Thymus (tissue), 11 donors: ENCODE results near the gene ABHD12. TPM values are rescaled to one million over a fixed set of nuclear protein-coding genes. Genes with fewer than 3 reads are reported as not detected.

Experiments used
- DNase-seq, 9 donors: peaks; one replicate each; pipeline ENCODE4 v3.0.0-alpha.2; 2013; ENCODE audit warnings: low spot score in 9 of 9, low read depth in 6 of 9, missing footprints in 1 of 9
- H3K27ac ChIP-seq, 2 donors: one replicate each; pipeline ENCODE4 v1.5.1; 2013; ENCODE audit warnings: control low read depth in 1 of 2, low read depth in 1 of 2, low read length in 1 of 2, mild to moderate bottlenecking in 1 of 2, moderate library complexity in 1 of 2
- H3K27me3 ChIP-seq, 2 donors: one replicate each; pipeline ENCODE4 v1.5.1; 2013; ENCODE audit warnings: low read length in 1 of 2; ENCODE audit not compliant: control insufficient read depth in 2 of 2, insufficient read depth in 1 of 2
- H3K36me3 ChIP-seq, 2 donors: one replicate each; pipeline ENCODE4 v1.5.1; 2013; ENCODE audit warnings: low read length in 1 of 2, mild to moderate bottlenecking in 1 of 2, moderate library complexity in 1 of 2; ENCODE audit not compliant: control insufficient read depth in 2 of 2, insufficient read depth in 2 of 2
- H3K4me1 ChIP-seq, 2 donors: one replicate each; pipeline ENCODE4 v1.5.1; 2013; ENCODE audit warnings: low read length in 2 of 2; ENCODE audit not compliant: control insufficient read depth in 2 of 2, insufficient read depth in 2 of 2
- H3K4me3 ChIP-seq, 2 donors: one replicate each; pipeline ENCODE4 v1.5.1; 2013; ENCODE audit warnings: low read length in 2 of 2, control low read depth in 1 of 2, mild to moderate bottlenecking in 1 of 2
- H3K9me3 ChIP-seq, 2 donors: one replicate each; pipeline ENCODE4 v1.5.1; 2013; ENCODE audit warnings: low read length in 1 of 2, mild to moderate bottlenecking in 1 of 2; ENCODE audit not compliant: control insufficient read depth in 2 of 2, insufficient read depth in 1 of 2
- WGBS: extraction: QIAGEN DNeasy Blood & Tissue Kit; methylation state at CpG from one replicate; pipeline ENCODE4 v1.1.7; 2013; 5-methylcytosine and 5-hydroxymethylcytosine counted together
- polyA plus RNA-seq: library from polyadenylated mRNA; stranded (reverse); fragments of 200-250 nt; gene quantifications from one replicate; pipeline ENCODE4 v1.2.3, GENCODE V29; 2013
- total RNA-seq: library from RNA; stranded (reverse); fragments of 120-200 nt; gene quantifications from one replicate; pipeline ENCODE4 v1.2.4, GENCODE V29; 2013
- donor health status: healthy.

Gene ABHD12
- total and polyA plus RNA-seq, 2 donors: 16.5 to 28.8 TPM

- no peak overlapping the region for H3K4me3 ChIP-seq
- WGBS: 97% methylated on average over 4 of the region's 4 CpGs
- peaks cover 0 to 20% of the 10 kb centered on the region in 2 donors for H3K4me1 ChIP-seq
- H3K27ac ChIP-seq: no peak overlapping the region
- no peaks in the 10 kb centered on the region for H3K27me3 ChIP-seq
- DNase-seq: no peak
- peaks cover 16 to 31% of the 10 kb centered on the region in 2 donors for H3K36me3 ChIP-seq
- H3K9me3 ChIP-seq: no peaks in the 10 kb centered on the region
These were observed 68.6 kb downstream of the ABHD12 start for GRCh38 chr20:25321991-25322390.

- over 99% methylated on average over 5 of the region's 5 CpGs for WGBS
These were observed 69.3 kb downstream of the ABHD12 start for GRCh38 chr20:25321262-25321831.

DNA sequence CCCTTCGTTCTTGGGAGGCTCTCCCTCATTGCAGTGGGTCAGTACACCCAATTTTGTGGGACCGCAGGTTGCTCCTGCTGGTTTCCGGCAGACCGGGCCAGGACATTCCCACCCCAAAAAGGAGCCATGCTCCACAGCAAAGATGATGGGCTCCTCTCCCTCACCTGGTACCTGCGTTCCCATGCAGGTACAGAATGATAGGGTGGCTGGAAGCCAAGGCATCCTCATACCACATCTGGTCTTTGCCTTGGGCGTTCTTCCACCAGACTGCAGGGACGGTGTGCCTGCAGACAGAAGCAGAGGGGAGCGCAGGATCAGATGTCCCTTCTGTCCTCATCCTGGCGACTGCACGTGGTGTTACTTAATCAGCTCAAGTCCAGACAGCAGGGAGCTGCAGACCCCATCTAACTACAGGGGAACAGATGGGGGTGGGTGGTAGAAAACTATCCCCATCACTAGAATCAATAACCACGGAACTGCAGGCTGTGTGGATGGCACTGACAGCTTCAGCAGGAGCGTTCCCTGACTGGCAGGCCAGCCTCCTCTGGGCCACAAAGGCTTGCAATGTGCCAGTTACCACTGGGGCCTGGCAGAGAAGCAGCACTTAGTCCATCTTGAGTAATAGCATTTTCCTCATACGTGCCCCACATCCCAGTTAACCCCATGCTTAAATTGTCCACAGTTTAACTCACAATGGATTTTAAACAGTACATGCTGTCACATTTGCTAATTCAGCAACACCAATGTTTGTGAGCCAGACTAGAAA is 70.4 kb downstream of the ABHD12 start:
- H3K9me3 ChIP-seq: no peaks in the 10 kb centered on the region
- 97% methylated on average over 13 of the region's 13 CpGs for WGBS
- DNase-seq: no peak
- H3K4me1 ChIP-seq: peaks cover 0 to 27% of the 10 kb centered on the region in 2 donors
- H3K4me3 ChIP-seq: no peak overlapping the region
- H3K27ac ChIP-seq: no peak overlapping the region
- no peaks in the 10 kb centered on the region for H3K27me3 ChIP-seq
- peaks cover 18 to 36% of the 10 kb centered on the region in 2 donors for H3K36me3 ChIP-seq

More at GRCh38 chr20:25321262-25321831, 69.3 kb downstream of the ABHD12 start:
- H3K27ac ChIP-seq: no peak overlapping the region
- no peak overlapping the region for H3K4me3 ChIP-seq
- H3K27me3 ChIP-seq: no peaks in the 10 kb centered on the region
- H3K4me1 ChIP-seq: peaks cover 0 to 27% of the 10 kb centered on the region in 2 donors
- no peaks in the 10 kb centered on the region for H3K9me3 ChIP-seq
- DNase-seq: no peak
- peaks cover 18 to 36% of the 10 kb centered on the region in 2 donors for H3K36me3 ChIP-seq

DNA sequence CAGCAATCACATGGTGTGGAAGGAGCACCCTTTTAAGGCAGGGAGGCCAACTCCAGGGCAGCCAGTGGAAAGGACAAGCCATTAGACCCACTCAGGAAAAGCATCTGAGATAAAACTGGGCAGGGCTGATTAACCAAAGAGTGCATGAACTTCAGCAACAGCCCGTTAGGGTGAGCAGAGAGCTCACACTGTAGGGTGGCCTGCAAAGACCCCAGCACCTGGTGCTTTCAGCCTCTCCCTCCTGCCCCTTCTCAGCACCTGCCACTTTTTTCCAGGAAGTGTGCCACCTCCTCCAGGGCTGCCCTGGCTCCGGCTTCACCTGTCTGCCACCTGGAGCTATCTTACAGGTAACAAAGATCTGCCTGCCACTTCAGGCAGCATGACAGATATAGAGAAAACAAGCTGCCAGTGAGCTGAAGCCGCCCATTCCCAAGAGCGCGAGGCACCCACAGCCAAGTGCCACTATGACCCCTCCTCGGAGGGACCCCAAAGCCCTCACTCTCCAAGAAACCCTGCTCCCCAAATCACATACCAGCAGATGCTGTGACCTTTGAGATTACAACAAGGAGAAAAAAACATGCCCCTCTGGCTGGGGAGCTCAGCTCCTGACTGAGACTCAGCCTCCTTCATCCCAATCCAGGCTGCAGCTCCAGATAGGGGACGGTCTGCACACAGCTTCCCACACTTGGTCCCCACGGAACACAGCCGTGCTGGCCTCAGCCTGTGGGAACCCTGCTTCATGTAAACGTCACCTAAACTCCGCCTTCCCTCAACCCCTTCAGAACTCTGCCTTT is 71.2 kb downstream of the ABHD12 start:
- WGBS: 92% methylated on average over 11 of the region's 11 CpGs
- no peak for DNase-seq
- H3K4me1 ChIP-seq: peaks cover 0 to 31% of the 10 kb centered on the region in 2 donors

GRCh38 chr20:25318471-25319240 is 72.0 kb downstream of the ABHD12 start:
- H3K4me3 ChIP-seq: no peak overlapping the region
- WGBS: 94% methylated on average over 16 of the region's 16 CpGs
- peaks cover 17 to 31% of the 10 kb centered on the region in 2 donors for H3K36me3 ChIP-seq
- DNase-seq: peak in 2 of 9 donors; percentile 30 to 57
- no peaks in the 10 kb centered on the region for H3K27me3 ChIP-seq
- H3K4me1 ChIP-seq: peaks cover 0 to 39% of the 10 kb centered on the region in 2 donors
- no peaks in the 10 kb centered on the region for H3K9me3 ChIP-seq
- peak overlapping the region in 1 of 2 donors; percentile 69 for H3K27ac ChIP-seq

More for the DNA sequence above, 71.2 kb downstream of the ABHD12 start:
- Histone ChIP-seq H3K9me3 (no peaks in the 10 kb centered on the region), H3K36me3 (peaks cover 18 to 33% of the 10 kb centered on the region in 2 donors), H3K27me3 (no peaks in the 10 kb centered on the region), H3K4me3 (no peak overlapping the region), H3K27ac (peak overlapping the region; percentile 11 to 69)

DNA sequence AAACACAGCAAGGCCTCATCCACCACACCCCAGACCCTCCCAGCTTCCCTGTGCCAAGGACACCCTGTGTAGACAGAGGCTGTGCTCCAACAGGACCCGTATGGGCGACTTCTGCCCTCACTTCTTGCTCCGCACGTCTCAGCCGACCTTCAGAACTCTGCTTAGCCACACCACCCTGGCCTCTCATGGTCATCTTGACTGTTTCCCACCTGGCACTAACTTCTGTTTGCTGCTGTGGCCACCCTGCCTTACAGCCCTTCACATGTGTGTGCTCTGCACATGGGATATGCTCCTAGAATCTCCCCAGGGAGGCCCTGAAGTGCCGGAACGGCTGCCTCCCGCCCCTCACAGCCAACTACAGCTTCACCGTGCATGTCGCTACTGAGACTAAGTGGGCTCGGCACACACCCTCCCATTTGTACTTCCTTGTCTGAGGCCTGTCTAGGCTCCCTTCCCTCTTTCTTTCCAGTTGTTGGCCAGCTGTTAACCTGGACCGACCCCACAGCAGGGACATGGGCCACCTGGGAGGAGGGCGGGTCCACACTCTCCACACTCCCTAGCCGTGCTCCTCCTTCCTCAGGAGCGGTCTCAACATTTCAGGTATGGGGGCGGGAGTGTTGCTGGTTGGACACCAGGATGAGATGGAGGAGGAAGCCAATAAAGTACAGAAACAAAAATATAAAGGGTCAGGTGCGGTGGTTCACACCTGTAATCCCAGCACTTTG is 73.1 kb downstream of the ABHD12 start:
- H3K4me3 ChIP-seq: no peak overlapping the region
- no peak for DNase-seq
- 94% methylated on average over 17 of the region's 17 CpGs for WGBS
- no peaks in the 10 kb centered on the region for H3K9me3 ChIP-seq
- peaks cover 0 to 39% of the 10 kb centered on the region in 2 donors for H3K4me1 ChIP-seq
- no peak overlapping the region for H3K27ac ChIP-seq
- H3K36me3 ChIP-seq: peaks cover 12 to 20% of the 10 kb centered on the region in 2 donors
- H3K27me3 ChIP-seq: no peaks in the 10 kb centered on the region

GRCh38 chr20:25316506-25317190 is 74.0 kb downstream of the ABHD12 start:
- Histone ChIP-seq H3K4me3 (no peak overlapping the region), H3K36me3 (peaks cover 8 to 19% of the 10 kb centered on the region in 2 donors), H3K4me1 (peaks cover 0 to 42% of the 10 kb centered on the region in 2 donors), H3K27ac (no peak overlapping the region), H3K9me3 (no peaks in the 10 kb centered on the region), H3K27me3 (no peaks in the 10 kb centered on the region)
- 96% methylated on average over 11 of the region's 11 CpGs for WGBS
- no peak for DNase-seq
